HG03025 (cell line): Measurements from ENCODE around the gene PARP3.
"Not testable (repeated sequence)": the region's sequence is repeated elsewhere in the genome, so short reads cannot be mapped to it uniquely, and the experiment has no call there.

Source experiments
- ATAC-seq: cut with Tn5 transposase; IDR thresholded peaks from one replicate; pipeline ENCODE4 v1.9.1; 2021; ENCODE audit warnings: mild to moderate bottlenecking, moderate library complexity; ENCODE audit not compliant: unreplicated experiment, low FRiP score

Gene PARP3

DNA sequence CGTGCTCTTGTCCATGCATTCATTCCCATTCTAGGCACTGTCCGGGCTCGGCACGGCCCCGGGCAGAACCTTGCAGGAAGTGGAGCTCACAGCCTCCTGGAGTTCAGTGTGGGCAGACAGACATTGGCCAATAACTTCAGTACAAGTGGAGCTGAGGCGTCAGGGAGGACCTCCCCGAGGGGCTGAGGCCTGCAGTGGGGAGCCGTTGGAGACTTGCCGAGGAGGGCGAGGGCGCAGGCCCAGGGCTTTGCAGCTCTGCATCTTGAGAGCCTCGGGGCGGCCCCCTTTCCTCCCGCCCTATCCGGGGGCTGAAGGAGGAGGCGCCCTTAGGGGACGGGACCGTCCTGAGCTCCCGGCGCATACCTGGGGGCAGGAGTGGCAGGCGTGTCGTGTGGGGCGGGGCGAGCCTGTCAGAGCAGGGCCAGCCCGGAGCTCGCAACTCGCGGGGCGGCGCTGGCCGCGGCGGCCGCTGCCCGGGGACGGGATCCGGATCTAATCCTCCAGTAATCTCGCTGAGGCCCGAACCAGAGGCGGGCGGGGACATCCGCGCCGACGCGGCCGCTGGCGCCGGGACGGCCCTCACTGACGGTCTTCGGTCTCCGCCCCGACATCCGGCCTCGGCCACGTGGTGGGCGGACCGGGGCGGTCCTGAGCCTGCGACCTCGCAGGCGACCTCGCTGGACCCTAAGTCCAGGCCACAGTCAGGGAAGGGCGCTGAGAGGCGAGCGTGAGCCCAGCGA lies 40.8 kb downstream of the PARP3 start, which contains the start of gene ACY1:
Gene ACY1, plus strand, starts transcription at position 698 of the 740 bp plus-strand sequence. CDS start 530 bp downstream, outside the sequence.
- ATAC-seq, result peak; percentile 73

DNA sequence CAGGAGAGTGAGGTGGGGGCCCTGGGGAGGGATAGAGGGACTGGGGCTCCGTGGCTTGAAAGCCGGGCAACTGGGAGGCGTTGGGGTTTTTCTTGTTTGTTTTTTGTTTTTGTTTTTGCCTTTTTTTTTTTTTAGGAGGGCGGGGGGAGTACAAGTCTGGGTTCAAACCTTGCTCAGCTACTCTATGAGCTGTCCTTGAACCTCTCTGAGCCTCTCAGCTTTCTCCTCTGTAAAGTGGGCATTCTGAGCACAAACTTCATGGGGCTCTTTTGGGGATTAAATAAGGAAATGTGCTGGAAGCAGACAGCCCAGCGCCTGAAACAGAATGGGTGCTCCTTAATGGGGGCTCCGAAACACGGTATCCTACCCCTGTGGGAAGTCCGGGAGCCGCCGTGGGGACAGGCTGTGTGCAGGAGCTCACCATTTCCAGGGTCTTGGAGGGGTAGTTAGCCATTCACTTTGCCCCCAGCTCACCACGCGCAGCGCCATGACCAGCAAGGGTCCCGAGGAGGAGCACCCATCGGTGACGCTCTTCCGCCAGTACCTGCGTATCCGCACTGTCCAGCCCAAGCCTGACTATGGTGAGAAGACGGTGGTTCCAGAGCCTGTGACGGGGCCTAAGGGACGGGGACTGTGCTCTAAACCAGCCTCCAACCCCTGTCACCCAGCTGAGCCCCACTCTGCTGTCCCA lies 41.6 kb downstream of the PARP3 start:
- ATAC-seq, result no peak

GRCh38 chr3:51984269-51984647 lies 42.1 kb downstream of the PARP3 start:
- ATAC-seq, result no peak

GRCh38 chr3:51985063-51985462 lies 42.9 kb downstream of the PARP3 start:
- no peak for ATAC-seq

GRCh38 chr3:51986010-51986947 lies 44.1 kb downstream of the PARP3 start:
- no peak for ATAC-seq

GRCh38 chr3:51987568-51987967 lies 45.4 kb downstream of the PARP3 start:
- ATAC-seq, result no peak

DNA sequence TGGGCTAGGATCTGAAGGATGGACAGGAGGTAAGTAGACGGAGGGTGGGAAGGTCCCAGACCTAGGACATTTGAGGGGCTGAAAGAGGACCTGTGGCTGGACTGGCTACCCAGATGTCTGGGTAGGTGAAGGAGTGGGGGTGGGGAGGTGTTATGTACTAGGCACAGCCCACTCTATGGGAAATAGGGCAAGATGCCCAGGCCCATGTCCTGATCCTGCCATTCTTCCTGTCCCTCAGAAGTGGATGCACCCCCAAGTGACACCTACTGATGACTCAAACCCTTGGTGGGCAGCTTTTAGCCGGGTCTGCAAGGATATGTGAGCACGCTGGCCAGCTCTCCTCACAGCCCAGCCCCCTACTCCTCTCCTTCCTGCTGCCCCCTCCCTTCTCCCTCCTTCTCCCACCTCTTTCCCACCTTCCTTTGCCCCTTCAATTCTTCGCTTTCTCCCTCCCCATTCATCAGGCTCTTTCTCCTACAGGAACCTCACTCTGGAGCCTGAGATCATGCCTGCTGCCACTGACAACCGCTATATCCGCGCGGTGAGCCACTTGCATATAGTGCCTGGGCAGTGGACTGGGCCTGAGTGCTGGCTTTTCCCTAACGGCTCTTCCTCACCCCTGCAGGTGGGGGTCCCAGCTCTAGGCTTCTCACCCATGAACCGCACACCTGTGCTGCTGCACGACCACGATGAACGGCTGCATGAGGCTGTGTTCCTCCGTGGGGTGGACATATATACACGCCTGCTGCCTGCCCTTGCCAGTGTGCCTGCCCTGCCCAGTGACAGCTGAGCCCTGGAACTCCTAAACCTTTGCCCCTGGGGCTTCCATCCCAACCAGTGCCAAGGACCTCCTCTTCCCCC lies 46.4 kb downstream of the PARP3 start:
- no peak for ATAC-seq

DNA sequence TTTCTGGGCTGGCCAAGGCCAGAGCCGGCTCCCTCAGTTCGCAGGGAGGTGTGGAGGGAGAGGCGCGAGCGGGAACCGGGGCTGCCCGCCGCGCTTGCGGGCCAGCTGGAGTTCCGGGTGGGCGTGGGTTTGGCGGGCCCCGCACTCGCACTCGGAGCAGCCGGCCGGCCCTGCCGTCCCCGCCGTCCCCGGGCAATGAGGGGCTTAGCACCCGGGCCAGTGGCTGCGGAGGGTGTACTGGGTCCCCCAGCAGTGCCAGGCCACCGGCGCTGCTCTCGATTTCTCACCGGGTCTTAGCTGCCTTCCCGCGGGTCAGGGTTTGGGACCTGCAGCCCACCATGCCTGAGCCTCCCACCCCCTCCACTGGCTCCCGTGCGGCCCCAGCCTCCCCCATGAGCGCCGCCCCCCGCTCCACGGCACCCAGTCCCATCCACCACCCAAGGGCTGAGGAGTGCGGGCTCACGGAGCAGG lies 48.4 kb downstream of the PARP3 start:
- ATAC-seq, result not testable (repeated sequence)

DNA sequence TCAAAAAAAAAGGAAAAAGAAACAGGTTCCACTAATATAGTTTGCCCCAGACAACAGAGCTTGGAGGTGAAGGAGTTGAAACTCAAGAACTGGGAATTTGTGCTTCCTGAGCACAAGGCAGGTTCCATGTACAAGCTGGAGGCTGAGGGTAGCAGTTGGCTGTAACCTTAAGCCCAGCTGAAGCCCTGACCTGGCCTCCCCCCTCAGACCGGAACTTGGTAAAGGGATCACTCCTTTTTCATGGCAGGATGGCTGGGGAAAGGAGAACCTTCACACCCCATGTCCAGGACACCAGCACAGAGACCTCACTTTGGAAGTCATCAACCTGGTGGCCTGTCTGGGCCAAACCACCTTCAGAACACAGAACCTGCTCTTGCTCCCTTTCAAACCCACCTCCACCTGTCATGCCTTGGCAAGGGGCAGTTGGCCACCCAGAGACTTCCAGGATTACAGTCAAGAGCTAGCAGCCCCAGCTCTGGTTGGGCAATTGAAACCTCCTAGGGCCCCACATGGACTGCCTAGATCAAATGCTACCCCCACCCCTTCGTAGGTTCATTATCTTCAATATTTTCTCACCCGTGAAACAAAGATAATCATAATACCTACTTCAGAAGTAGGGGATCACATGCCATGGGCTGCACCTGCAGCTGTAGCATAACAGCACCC lies 50.0 kb downstream of the PARP3 start:
- ATAC-seq, result no peak

GRCh38 chr3:51993657-51994056 lies 51.5 kb downstream of the PARP3 start:
- ATAC-seq, result not testable (repeated sequence)

- no peak for ATAC-seq
Measured at GRCh38 chr3:51994530-51994929, 52.4 kb downstream of the PARP3 start.

GRCh38 chr3:51995346-51996163 lies 53.4 kb downstream of the PARP3 start, which contains the start of gene RPL29:
TSS of gene RPL29 (minus strand) at chr3:51995895. CDS start at chr3:51995461, 434 bp downstream.
- peak; percentile 73 for ATAC-seq

DNA sequence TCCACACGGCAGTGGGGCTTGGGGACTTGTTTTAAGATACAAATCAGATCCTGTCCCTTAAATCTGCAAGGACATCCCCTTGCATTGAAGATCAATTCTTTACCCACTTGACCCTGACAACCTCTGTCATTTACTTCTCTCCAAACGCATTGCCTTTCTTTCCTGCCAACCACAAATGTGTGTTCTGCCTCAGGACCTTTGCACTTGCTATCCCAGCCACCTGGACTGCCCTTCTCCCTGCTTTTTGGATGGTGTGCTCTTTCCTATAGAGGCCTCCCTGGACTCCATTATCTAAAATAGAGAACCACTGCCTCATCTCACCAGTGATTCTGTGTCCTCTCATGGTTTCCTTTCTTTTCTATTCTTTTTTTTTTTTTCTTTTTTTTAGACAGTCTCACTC lies 55.0 kb downstream of the PARP3 start:
- ATAC-seq, result no peak

DNA sequence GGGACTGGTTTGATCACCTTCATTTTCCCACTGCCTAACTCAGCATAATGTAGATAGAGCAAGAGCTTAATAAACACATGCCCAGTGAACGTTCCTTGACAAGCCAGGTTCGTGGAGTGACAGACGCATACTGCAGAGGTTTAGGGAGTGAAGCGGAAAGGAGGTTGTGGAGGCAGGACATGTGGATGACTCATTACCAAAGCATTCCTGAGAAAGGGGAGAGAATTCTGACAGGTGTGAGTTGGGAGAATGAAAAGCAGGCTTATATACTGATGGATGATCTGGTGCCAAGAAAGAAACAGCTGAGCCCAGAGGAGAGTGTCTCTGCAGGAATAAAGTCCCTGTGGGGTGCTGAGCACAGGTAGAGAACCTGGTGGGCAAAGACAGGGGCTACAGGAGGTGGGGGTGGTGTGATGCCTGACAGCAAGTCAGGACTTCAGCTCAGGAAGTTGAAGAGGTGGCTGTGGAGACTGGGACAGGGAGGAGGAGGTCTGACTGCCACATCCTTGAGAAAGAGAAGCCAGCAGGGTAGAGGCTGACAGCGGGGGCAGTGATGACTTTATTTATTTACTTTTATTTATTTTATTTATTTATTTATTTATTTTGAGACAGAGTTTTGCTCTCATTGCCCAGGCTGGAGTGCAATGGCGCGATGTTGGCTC lies 55.9 kb downstream of the PARP3 start:
- no peak for ATAC-seq
